HG03095 (cell line): ENCODE results near the gene DROSHA.
"Not testable (repeated sequence)": the region's sequence is repeated elsewhere in the genome, so short reads cannot be mapped to it uniquely, and the experiment has no call there.

Source experiments
- ATAC-seq: cut with Tn5 transposase; IDR thresholded peaks from one replicate; pipeline ENCODE4 v1.9.1; 2021; ENCODE audit warnings: moderate library complexity; ENCODE audit not compliant: unreplicated experiment

Gene DROSHA

DNA sequence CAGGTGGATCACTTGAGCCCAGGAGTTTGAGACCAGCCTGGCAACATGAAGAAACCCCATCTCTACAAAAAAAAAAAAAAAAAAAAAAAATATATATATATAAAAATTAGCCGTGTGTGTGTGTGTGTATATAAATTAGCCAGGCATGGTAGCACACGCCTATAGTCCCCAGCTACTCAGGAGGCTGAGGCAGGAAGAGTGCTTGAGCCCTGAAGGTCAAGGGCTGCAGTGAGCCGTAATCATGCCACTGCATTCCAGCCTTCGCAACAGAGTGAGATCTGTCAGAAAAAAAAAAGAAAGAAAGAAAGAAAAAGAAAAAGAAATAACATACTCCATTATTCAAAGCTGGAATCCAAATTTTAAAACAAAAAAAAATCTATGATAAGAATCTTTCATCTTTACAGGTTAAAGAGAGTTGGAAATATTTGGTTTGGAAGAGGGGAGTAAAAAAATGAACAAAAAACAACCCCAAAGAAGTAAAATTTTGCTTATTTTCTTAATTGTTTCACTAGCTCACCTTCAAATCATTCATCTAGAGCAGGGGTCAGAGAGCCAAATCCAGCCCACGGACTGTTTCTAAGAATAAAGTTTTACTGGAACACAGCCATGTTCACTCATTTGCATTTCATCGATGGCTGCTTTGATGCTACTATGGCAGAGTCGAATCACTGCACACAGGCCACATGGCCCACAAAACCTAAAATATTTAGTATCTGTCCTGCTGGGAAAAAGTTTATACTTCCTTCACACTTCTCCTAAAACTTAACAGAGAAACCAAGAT, 109.9 kb downstream of the DROSHA start:
- no peak for ATAC-seq

DNA sequence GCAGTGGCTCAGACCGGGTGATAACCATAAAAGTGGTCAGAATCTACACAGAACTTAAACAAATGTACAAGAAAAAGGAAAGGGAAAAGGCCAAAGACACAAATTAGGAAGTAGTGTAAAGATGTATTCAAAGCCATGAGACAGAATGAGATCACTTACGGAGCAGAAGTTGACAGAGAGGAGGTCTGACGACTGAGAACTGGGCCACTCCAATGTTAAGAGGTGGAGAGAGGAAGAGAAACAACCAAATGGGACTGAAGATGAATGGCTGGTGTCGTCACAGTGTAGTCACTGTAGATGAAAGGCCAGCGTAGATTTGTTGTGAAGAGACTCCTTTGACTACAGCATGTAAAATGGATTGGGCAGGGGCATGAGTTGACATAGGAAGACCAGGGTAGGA, 114.4 kb downstream of the DROSHA start:
- no peak for ATAC-seq

- no peak for ATAC-seq
Measured at GRCh38 chr5:31416547-31416946, 115.3 kb downstream of the DROSHA start.

DNA sequence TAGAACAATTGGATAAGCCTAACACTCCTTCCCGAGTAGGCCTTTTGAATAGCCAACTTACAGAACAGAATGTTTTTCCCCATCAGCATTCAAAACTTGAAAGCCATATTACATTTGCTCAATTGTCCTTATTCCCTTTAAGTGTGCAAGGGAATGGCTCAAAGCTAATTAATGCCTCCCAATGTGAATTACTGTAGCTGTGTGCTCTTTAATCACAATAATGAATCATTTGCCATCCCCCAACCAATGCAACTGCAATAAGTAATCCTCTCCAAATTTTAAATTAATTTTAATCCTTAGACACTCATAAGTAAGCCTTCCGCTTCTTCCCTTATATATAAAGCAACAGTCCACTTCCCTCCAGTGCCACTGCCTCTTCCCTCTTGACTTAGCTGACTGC, 115.9 kb downstream of the DROSHA start:
- no peak for ATAC-seq

DNA sequence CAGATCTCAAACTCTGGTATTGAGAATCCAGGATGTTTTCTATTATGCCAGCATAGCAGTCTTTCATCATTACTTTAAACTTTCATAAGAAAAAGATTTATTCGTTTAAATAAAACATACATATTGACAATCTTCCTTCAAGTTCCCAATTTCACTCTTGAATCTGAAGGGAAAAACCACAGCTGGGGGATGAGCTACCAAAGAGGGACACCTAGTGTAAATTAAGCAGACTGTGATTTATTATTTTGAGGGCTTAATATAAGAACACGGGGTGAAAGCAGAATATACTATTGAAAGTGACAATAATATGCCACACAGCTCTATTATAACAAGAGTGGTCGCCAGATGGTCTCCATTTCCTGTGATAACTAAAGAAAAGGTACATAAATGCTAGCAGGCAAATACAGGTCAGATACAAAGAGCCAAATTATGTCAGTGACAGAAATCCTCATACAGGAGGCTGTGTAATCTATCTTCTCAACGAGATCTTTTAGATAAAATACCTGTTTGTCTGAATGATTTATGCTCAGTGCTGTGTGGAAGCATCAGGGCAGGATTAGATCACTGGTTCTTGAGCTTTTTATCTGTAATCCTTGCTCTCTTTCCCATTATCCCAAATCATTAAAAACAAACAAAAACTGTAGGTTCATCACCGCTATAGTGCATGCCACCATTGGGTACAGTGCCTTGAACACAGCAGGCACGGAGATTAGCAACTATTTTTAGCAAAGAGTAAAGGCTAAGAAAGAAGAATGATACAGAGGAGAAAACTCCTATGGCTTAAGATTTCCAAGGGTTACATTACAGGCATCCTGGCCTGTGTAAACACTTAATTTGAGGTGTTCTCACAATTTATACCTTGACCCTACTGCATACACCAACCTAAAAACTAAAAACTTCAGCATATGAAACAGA, 116.6 kb downstream of the DROSHA start:
- no peak for ATAC-seq

- no peak for ATAC-seq
Measured at GRCh38 chr5:31413030-31413812, 118.7 kb downstream of the DROSHA start.

GRCh38 chr5:31412324-31412723, 119.6 kb downstream of the DROSHA start:
- no peak for ATAC-seq

GRCh38 chr5:31410089-31410488, 121.8 kb downstream of the DROSHA start:
- no peak for ATAC-seq

DNA sequence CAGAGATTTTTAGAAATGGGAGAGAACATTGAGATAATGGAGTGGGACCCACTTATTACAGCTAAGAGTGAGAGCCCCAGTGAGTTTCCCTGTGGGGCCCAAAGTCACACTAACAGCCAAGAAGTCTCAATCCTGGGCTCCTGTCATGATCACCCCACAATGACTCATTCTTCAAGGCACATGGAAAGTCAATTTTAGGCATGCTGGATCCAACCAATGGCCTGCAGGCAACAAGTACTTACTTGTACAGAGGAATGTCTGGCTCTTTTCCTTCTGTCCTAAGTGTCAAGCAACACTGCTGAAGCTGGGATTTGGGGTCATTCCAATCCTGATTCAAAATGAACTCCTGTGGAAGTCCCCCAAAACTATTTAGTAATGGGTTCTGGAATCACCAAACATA, 123.1 kb downstream of the DROSHA start:
- no peak for ATAC-seq

DNA sequence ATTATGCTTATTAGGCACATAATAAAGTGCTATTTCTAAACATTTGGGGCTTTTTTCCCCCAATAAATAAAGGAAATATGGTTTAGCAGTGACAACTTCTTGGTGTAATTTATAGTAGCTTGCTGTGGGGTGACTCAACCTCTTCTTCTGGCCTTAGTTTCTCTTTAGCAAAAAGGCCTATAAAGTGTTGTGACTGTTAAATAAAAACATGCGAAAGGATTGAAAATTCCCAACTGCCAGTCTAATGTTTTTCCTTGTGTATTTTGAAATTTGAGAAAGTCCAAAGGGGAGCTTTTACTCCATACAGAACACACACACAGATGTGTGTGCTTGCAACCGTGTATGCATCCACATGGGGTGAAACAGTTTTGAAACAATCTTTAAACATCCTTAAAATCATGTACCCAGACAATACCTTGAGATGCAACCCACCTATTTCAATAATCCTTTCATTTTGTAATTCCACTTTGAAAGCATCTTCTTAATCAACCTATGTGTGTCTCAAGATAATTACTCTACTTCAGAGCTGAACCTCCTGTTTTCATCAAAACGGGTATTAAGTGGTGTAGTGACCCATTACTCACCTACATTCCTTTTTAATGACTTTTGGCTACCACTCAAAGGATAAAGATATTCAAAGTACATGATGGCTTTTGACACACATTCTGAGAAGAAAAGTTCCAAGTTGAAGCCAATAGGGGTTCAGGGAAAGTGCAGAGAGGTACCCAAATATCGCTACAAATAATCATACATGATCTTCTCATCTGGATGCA, 123.8 kb downstream of the DROSHA start:
- ATAC-seq, result no peak

DNA sequence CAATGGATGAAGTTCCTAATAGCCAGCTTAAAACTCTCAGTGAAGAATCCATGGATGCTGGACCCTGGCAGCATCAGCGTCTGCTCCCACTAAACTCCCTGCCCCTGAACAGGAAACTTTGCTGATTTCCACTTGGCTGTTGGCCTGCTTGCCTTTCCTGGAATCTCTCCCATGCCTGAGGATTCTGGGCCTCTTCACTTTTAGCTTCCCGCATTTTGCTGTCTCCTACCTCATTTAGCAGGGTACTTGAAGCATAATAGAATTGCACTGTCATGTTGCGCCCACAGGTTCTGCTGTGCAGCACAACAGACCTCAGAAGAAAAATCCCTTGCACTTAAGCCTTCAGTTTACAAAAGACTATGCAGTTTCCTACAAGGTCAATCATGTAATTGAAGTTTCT, 127.6 kb downstream of the DROSHA start:
- no peak for ATAC-seq

GRCh38 chr5:31401691-31402090, 130.2 kb downstream of the DROSHA start:
- no peak for ATAC-seq

GRCh38 chr5:31397926-31398557, 133.9 kb downstream of the DROSHA start:
- no peak for ATAC-seq

DNA sequence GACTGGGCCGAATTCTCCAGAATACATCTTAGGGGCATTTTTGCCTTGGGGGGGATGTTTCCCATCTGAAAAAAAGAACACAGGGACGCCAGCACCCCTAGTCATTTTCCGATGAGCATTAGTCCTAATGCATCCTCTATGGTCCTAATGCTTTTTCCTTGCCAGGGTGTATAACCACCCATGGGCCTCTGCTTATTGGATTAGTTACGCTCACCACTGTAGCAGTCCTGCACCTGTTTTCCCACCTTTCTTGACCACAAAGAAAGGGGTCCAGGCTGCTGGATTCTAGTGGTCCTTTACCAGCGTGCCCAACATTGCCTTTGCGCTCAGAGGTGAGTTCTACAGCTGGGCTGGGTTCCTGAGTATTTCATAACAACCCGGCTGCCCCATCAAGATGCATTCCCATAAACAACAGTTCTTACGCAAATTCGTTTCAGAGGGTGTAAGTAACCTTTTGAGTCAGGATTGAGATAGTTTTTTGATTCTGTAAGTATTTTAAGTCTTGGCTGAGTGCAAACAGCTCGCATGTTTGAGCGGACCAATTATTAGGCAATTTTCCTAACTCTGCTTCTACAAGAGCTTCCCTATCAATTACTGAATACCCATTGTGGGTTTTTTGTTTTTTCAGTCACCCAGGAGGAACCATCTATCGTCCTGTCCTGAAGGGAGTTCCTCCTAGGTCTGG, 135.1 kb downstream of the DROSHA start:
- no peak for ATAC-seq

GRCh38 chr5:31395450-31396045, 136.3 kb downstream of the DROSHA start:
- not testable (repeated sequence) for ATAC-seq

GRCh38 chr5:31393126-31393525, 138.8 kb downstream of the DROSHA start:
- ATAC-seq, result no peak

DNA sequence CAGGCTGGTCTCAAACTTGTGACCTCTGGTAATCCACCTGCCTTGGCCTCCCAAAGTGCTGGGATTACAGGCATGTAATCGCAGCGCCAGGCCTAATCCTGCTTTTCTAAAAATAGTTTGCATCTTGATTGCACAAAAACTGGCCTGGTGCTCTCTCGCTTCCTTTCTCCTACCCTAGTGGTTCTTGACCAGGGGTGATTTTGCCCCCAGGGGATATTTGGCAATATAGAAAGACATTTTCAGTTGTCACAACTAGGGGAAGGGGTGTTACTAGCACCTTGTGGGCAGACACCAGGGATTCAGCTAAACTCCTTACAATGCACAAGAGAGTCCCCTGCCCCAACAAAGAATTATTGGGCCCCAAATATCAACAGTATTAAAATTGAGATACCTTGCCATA, 139.8 kb downstream of the DROSHA start:
- ATAC-seq, result no peak

- no peak for ATAC-seq
Measured at GRCh38 chr5:31390256-31390655, 141.6 kb downstream of the DROSHA start.
